Lower lobe of right lung (tissue), 2 donors: Measurements from ENCODE around the gene STIMATE. TPM values are rescaled to one million over a fixed set of nuclear protein-coding genes. Genes with fewer than 3 reads are reported as not detected.
A peak's percentile ranks its signal among the peaks of the same experiment; 100 is the strongest.

Experiments used
- ATAC-seq, 2 donors: fragments of 200-7000 bp; cut with Tn5 transposase; one replicate each; pipeline ENCODE4 v1.9.1; 2020 to 2022; ENCODE audit warnings: mild to moderate bottlenecking in 2 of 2, moderate library complexity in 2 of 2
- DNase-seq: peaks from one replicate; pipeline ENCODE4 v3.0.0-alpha.2; 2020
- H3K27ac ChIP-seq: fragments of 200-600 bp; one replicate; pipeline ENCODE4 v1.8.0; 2022
- H3K27me3 ChIP-seq: fragments of 200-600 bp; one replicate; pipeline ENCODE4 v1.8.0; 2022; ENCODE audit warnings: low read depth
- H3K36me3 ChIP-seq: fragments of 200-600 bp; one replicate; pipeline ENCODE4 v1.8.0; 2022; ENCODE audit warnings: mild to moderate bottlenecking
- H3K4me1 ChIP-seq: fragments of 200-600 bp; one replicate; pipeline ENCODE4 v1.8.0; 2022
- H3K4me3 ChIP-seq: fragments of 200-600 bp; one replicate; pipeline ENCODE4 v1.8.0; 2022; ENCODE audit warnings: mild to moderate bottlenecking
- H3K9me3 ChIP-seq: fragments of 200-600 bp; one replicate; pipeline ENCODE4 v1.8.0; 2022
- CTCF ChIP-seq: fragments of 200-600 bp; IDR thresholded peaks from one replicate; pipeline ENCODE4 v1.8.0; 2022; ENCODE audit warnings: antibody characterized with exemption, mild to moderate bottlenecking
- intact Hi-C: fragments of 100-400 bp; cut with DNase I; formaldehyde crosslinking; loops from one replicate; pipeline ENCODE4 v1.11.0; 2022
- total RNA-seq: library from RNA; stranded (reverse); fragmentation: NEBNext Ultra II Directional; extraction: Animal tissue kit (Norgen Biotek cat#: 25700); gene quantifications from one replicate; pipeline ENCODE4 v1.2.1, GENCODE V29; 2021
- donor health status: DM: no; HTN: yes; CAD: no; lungs with severe emphysema.

Gene STIMATE
- total RNA-seq, 1 donor from 2014 or later, result 42.4 TPM

GRCh38 chr3:52834871-52835501, 62.4 kb downstream of the STIMATE start, which contains the start of gene MUSTN1:
Gene MUSTN1, minus strand, starts transcription at chr3:52835019. Its CDS starts 71 bp downstream, at chr3:52834948.
- Histone ChIP-seq H3K27me3 (no peaks in the 10 kb centered on the region), H3K4me3 (peak within 1 kb of the TSS; percentile 28), H3K27ac (peak within 1 kb of the TSS; percentile 18), H3K36me3 (peaks cover 39% of the 10 kb centered on the region), H3K9me3 (no peaks in the 10 kb centered on the region), H3K4me1 (no peaks in the 10 kb centered on the region)
- intact Hi-C loops, result no loop called here
- TF ChIP-seq CTCF, result no peak
- ATAC-seq, result peak in 1 of 2 donors; percentile 10
- DNase-seq, result no peak

DNA sequence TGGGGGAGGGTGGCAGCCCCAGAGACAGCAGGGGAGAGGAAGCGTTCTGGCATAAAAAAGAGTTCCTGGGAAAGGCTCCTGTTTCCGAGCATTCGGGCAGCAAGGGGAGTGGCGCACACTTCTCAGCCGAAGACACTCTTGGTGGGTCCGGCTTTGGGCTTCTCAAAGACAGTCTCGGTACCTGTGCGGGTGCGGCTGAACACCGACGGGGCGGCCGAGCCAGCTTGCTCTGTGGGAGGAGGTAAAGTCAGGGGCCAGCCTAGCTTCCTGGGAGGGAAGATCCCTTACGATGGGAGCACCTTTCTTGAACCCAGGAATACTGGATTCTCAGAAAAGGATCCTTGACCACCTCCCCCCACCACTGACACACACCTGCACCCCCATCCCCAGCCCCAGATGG, 64.1 kb downstream of the STIMATE start:
- H3K4me3 ChIP-seq, result no peak overlapping the region
- no peak overlapping the region for H3K27ac ChIP-seq
- no peak for TF ChIP-seq CTCF
- H3K4me1 ChIP-seq, result no peaks in the 10 kb centered on the region
- no peaks in the 10 kb centered on the region for H3K9me3 ChIP-seq
- no peak for ATAC-seq
- H3K27me3 ChIP-seq, result no peaks in the 10 kb centered on the region
- intact Hi-C loops, result no loop called here
- DNase-seq, result no peak
- peaks cover 22% of the 10 kb centered on the region for H3K36me3 ChIP-seq

- no peak for DNase-seq
- peak; percentile 31 to 50 for ATAC-seq
- H3K4me3 ChIP-seq, result no peak overlapping the region
- peaks cover 9% of the 10 kb centered on the region for H3K36me3 ChIP-seq
- peak overlapping the region; percentile 18 for H3K27ac ChIP-seq
- no peaks in the 10 kb centered on the region for H3K9me3 ChIP-seq
- intact Hi-C loops, result no loop called here
- H3K27me3 ChIP-seq, result no peaks in the 10 kb centered on the region
- no peak for TF ChIP-seq CTCF
- H3K4me1 ChIP-seq, result no peaks in the 10 kb centered on the region
These were observed 65.6 kb downstream of the STIMATE start for GRCh38 chr3:52831500-52832301.

GRCh38 chr3:52830535-52831258, 66.7 kb downstream of the STIMATE start, which contains the start of gene ITIH4:
Gene ITIH4, minus strand, starts transcription at chr3:52830672. Its CDS starts 30 bp downstream, at chr3:52830642.
- Histone ChIP-seq H3K27ac (peak within 1 kb of the TSS; percentile 18), H3K36me3 (peaks cover 1% of the 10 kb centered on the region), H3K27me3 (no peaks in the 10 kb centered on the region), H3K4me3 (no peak within 1 kb of the TSS), H3K4me1 (no peaks in the 10 kb centered on the region), H3K9me3 (no peaks in the 10 kb centered on the region)
- DNase-seq (no peak), ATAC-seq (no peak)
- intact Hi-C loops, result no loop called here
- TF ChIP-seq CTCF, result no peak

DNA sequence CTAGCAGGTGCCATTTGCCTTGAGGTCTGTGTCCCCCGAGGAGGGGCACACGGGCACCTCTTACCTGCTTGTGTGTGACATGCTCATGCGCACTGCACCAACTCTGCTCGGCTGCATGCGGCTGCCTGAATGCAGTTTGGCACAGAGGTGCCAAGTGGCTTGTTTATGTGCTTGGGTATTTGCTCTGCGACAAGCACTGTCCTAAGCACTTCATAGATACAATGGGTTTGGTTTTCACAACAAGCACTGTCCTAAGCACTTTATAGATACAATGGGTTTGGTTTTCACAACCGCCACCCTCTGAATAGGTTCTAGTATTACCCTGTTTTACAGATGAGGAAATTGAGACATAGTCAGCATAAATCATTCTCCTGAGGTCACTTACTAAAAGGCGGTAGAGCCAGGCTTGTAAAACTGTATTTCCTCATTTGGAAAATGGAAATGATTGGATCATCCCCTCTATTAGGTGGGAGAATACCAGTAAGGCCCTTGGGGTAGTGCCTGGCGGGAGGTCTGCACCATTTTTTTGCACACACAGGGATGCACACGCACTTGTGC, 67.4 kb downstream of the STIMATE start:
- no peak overlapping the region for H3K27ac ChIP-seq
- TF ChIP-seq CTCF, result no peak
- no peak for DNase-seq
- ATAC-seq, result no peak
- no peak overlapping the region for H3K4me3 ChIP-seq
- H3K27me3 ChIP-seq, result no peaks in the 10 kb centered on the region
- no peaks in the 10 kb centered on the region for H3K36me3 ChIP-seq
- no peaks in the 10 kb centered on the region for H3K4me1 ChIP-seq
- intact Hi-C loops, result no loop called here
- no peaks in the 10 kb centered on the region for H3K9me3 ChIP-seq
